ENCODE measurements around the gene NBDY.
A peak's percentile ranks its signal among the peaks of the same experiment; 100 is the strongest.
"Not testable (repeated sequence)": the region's sequence is repeated elsewhere in the genome, so short reads cannot be mapped to it uniquely, and the experiment has no call there.

Gene NBDY

GRCh38 chrX:56802921-56803849 is 74.1 kb downstream of the NBDY start:
- peak; percentile 20 to 81 (median 49) for DNase-seq

- no peak for DNase-seq
Measured at GRCh38 chrX:56803850-56804681, 75.0 kb downstream of the NBDY start.

- no peak for DNase-seq
Measured at GRCh38 chrX:56804867-56805266, 75.8 kb downstream of the NBDY start.

- DNase-seq: no peak
Measured at GRCh38 chrX:56805399-56805798, 76.4 kb downstream of the NBDY start.

- not testable (repeated sequence) for DNase-seq
Measured at GRCh38 chrX:56806176-56806575, 77.1 kb downstream of the NBDY start.

- no peak for DNase-seq
Measured at GRCh38 chrX:56811599-56811998, 82.6 kb downstream of the NBDY start.

- DNase-seq: peak in 4 of 6 experiments; percentile 10 to 72 (median 70)
Measured at GRCh38 chrX:56812515-56813105, 83.6 kb downstream of the NBDY start.

GRCh38 chrX:56813318-56813837 is 84.3 kb downstream of the NBDY start:
- DNase-seq: peak; percentile 8 to 72 (median 52)

- DNase-seq: no peak
Measured at GRCh38 chrX:56817179-56817578, 88.1 kb downstream of the NBDY start.

- no peak for DNase-seq
Measured at GRCh38 chrX:56826020-56826419, 97.0 kb downstream of the NBDY start.

- DNase-seq: no peak
Measured at GRCh38 chrX:56833626-56834025, 104.6 kb downstream of the NBDY start.

GRCh38 chrX:56853436-56853835 is 124.4 kb downstream of the NBDY start:
- no peak for DNase-seq

- no peak for DNase-seq
Measured at GRCh38 chrX:56857042-56857441, 128.0 kb downstream of the NBDY start.

GRCh38 chrX:56860888-56861287 is 131.8 kb downstream of the NBDY start:
- DNase-seq: no peak

All from stimulated activated naive CD4-positive, alpha-beta T cell (primary cell).